RWPE2 (cell line): Measurements from ENCODE around the gene RHEB.

ENCODE experiments used
- ATAC-seq: fragments of 200-7000 bp; cut with Tn5 transposase; 3 replicates; pipeline ENCODE4 v1.9.1; 2021; ENCODE audit warnings: low read depth
- DNase-seq: peaks from one replicate; pipeline ENCODE4 v3.0.0-alpha.2; 2020; ENCODE audit warnings: low spot score
- H3K27ac ChIP-seq: fragments of 450-650 bp; 2 replicates; pipeline ENCODE4 v1.5.1; 2017; ENCODE audit warnings: mild to moderate bottlenecking; ENCODE audit not compliant: poor library complexity, severe bottlenecking
- H3K27me3 ChIP-seq: fragments of 250-450 bp; sonication (Bioruptor Pico); 2 replicates; pipeline ENCODE4 v1.5.1; 2021; ENCODE audit warnings: mild to moderate bottlenecking, moderate library complexity; ENCODE audit not compliant: insufficient read depth, poor library complexity, severe bottlenecking
- H3K36me3 ChIP-seq: fragments of 250-450 bp; sonication (Bioruptor Pico); 2 replicates; pipeline ENCODE4 v1.5.1; 2020; ENCODE audit warnings: low read depth, mild to moderate bottlenecking, moderate library complexity
- H3K4me1 ChIP-seq: fragments of 250-450 bp; sonication (Bioruptor Pico); 2 replicates; pipeline ENCODE4 v1.5.1; 2021; ENCODE audit warnings: mild to moderate bottlenecking, moderate library complexity; ENCODE audit not compliant: insufficient read depth, poor library complexity, severe bottlenecking
- H3K4me3 ChIP-seq: fragments of 250-450 bp; sonication (Bioruptor Pico); 2 replicates; pipeline ENCODE4 v1.5.1; 2021; ENCODE audit warnings: mild to moderate bottlenecking, moderate library complexity; ENCODE audit not compliant: severe bottlenecking
- H3K9me3 ChIP-seq: fragments of 250-450 bp; sonication (Bioruptor Pico); 2 replicates; pipeline ENCODE4 v1.5.1; 2021; ENCODE audit warnings: mild to moderate bottlenecking, moderate library complexity; ENCODE audit not compliant: severe bottlenecking
- CTCF ChIP-seq: fragments of 450-650 bp; IDR thresholded peaks from one replicate; pipeline ENCODE4 v1.5.1; 2017; ENCODE audit warnings: mild to moderate bottlenecking, moderate library complexity; ENCODE audit not compliant: poor library complexity, severe bottlenecking

RHEB gene

GRCh38 chr7:151486074-151486473 is 33.6 kb downstream of the RHEB start:
- H3K4me3 ChIP-seq, result no peak overlapping the region
- no peaks in the 10 kb centered on the region for H3K9me3 ChIP-seq
- peaks cover 15% of the 10 kb centered on the region for H3K4me1 ChIP-seq
- H3K36me3 ChIP-seq, result peaks cover 98% of the 10 kb centered on the region
- TF ChIP-seq CTCF, result no peak
- no peak for ATAC-seq
- H3K27me3 ChIP-seq, result no peaks in the 10 kb centered on the region
- H3K27ac ChIP-seq, result no peak overlapping the region
- no peak for DNase-seq

- Histone ChIP-seq H3K9me3 (no peaks in the 10 kb centered on the region), H3K4me1 (peaks cover 15% of the 10 kb centered on the region), H3K27ac (peak overlapping the region; percentile 24), H3K27me3 (no peaks in the 10 kb centered on the region), H3K36me3 (peaks cover 97% of the 10 kb centered on the region), H3K4me3 (no peak overlapping the region)
- ATAC-seq, result peak; percentile 91
- no peak for TF ChIP-seq CTCF
- no peak for DNase-seq
Measured at GRCh38 chr7:151484971-151485707, 34.6 kb downstream of the RHEB start.

GRCh38 chr7:151483711-151483983 is 36.0 kb downstream of the RHEB start:
- Histone ChIP-seq H3K27ac (no peak overlapping the region), H3K4me3 (no peak overlapping the region), H3K27me3 (no peaks in the 10 kb centered on the region), H3K36me3 (peaks cover 83% of the 10 kb centered on the region), H3K4me1 (peaks cover 15% of the 10 kb centered on the region), H3K9me3 (no peaks in the 10 kb centered on the region)
- TF ChIP-seq CTCF, result no peak
- DNase-seq, result no peak
- no peak for ATAC-seq

- ATAC-seq (peak; percentile 53; the same call in 2 of the 3 replicates), DNase-seq (no peak)
- Histone ChIP-seq H3K4me3 (no peak overlapping the region), H3K27me3 (no peaks in the 10 kb centered on the region), H3K4me1 (peaks cover 15% of the 10 kb centered on the region), H3K9me3 (no peaks in the 10 kb centered on the region), H3K36me3 (peaks cover 77% of the 10 kb centered on the region), H3K27ac (no peak overlapping the region)
- TF ChIP-seq CTCF, result no peak
Measured at GRCh38 chr7:151482883-151483710, 36.6 kb downstream of the RHEB start.
